ENCODE measurements around the gene TNK2. TPM values are rescaled to one million over a fixed set of nuclear protein-coding genes. Genes with fewer than 3 reads are reported as not detected.

TNK2 gene
- total RNA-seq, 2 donors from 2014 or later = 55.1 to 78.1 TPM

DNA sequence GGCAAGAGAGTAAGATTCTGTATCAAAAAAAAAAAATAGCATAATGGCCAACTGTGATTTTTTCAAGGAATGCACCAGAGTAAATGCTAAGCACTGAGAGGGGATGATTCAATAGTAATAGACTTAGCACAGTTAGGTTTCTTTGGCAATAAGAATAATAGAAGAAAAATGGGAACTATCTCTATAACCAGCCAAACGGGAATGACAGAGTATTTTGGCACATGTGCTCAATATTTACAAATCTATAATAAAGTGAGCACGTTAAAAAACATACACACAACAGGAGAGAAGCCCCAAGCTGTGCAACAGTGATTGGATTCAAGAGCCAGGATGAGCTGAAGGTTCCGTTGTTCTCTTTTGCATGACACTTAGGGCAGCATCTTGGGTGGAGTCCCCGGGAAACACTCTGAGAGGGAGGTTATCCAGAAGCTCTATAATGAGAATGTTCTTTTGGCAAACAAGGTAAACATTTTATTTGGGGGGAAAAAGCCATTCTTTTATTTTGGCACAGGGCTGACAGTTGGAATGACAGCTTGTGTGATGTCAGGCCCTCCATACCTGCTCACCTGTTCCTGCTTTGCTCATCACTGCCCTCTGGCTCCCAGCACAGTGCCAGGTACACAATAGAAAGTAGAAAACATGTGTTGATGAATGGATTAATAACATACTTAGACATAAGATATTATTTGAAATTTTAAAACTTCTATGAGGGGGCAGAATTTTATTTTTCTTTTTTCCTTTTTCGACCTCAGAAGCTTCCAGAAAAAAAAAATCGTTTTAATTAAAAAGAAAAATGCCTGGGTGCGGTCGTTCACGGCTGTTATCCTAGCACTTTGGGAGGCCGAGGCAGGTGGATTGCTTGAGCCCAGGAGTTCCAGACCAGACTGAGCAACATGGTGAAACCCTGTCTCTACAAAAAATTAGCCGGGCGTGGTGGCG, 52.6 kb downstream of the TNK2 start:
- no peak overlapping the region for H3K27ac Mint-ChIP-seq
- ATAC-seq (no peak), DNase-seq (ENCODE audit: low spot score in 2 of 2) (no peak)
- no peaks in the 10 kb centered on the region for H3K36me3 Mint-ChIP-seq
- no peaks in the 10 kb centered on the region for H3K9me3 Mint-ChIP-seq

DNA sequence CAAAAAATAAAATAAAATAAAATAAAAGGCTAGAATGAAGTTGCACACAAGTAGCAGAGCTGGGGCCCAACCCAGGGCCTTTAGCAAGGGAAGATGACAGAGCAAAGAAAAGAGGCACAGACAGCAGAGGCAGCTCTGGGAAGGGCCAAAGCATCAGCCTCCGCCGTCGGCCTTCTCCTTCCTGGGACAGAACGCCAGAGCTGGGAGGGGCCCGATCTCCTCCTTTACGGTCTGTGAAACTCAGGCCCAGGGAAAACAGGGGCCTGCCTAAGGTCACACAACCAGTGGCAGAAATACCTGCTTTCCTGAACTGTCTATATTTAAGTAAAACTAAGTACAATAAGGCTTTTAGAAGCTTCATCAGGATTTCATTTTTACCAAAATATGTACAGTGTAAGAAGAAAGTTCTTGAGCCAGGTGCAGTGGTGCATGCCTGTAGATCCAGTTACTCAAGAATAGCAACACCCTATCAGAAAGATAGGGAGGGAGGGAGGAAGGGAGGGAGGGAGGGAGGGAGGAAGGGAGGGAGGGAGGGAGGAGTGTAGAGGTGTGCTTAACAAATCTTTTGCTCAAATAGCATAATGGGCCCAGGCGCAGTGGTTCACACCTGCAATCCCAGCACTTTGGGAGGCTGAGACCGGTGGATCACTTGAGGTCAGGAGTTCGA, 53.6 kb downstream of the TNK2 start:
- H3K27ac Mint-ChIP-seq = no peak overlapping the region
- DNase-seq (ENCODE audit: low spot score in 2 of 2) (no peak), ATAC-seq (no peak)
- H3K9me3 Mint-ChIP-seq = no peaks in the 10 kb centered on the region
- H3K36me3 Mint-ChIP-seq = no peaks in the 10 kb centered on the region

- DNase-seq (ENCODE audit: low spot score in 2 of 2) = no peak
- no peak for ATAC-seq
- Mint-ChIP-seq H3K36me3 (no peaks in the 10 kb centered on the region), H3K27ac (no peak overlapping the region), H3K9me3 (no peaks in the 10 kb centered on the region)
Observed at GRCh38 chr3:195853996-195854395, 54.4 kb downstream of the TNK2 start.

GRCh38 chr3:195853036-195853435, 55.3 kb downstream of the TNK2 start:
- Mint-ChIP-seq H3K36me3 (no peaks in the 10 kb centered on the region), H3K27ac (no peak overlapping the region)
- ATAC-seq = no peak

GRCh38 chr3:195850857-195851543, 57.4 kb downstream of the TNK2 start:
- peak; percentile 90 to 94 for ATAC-seq
- H3K36me3 Mint-ChIP-seq = no peaks in the 10 kb centered on the region
- no peaks in the 10 kb centered on the region for H3K9me3 Mint-ChIP-seq
- H3K27ac Mint-ChIP-seq = no peak overlapping the region
- DNase-seq (ENCODE audit: low spot score in 2 of 2) = peak; percentile 84 to 90

More at GRCh38 chr3:195853036-195853435, 55.3 kb downstream of the TNK2 start:
- DNase-seq (ENCODE audit: low spot score in 2 of 2) = no peak
- no peaks in the 10 kb centered on the region for H3K9me3 Mint-ChIP-seq

- no peaks in the 10 kb centered on the region for H3K9me3 Mint-ChIP-seq
- DNase-seq (ENCODE audit: low spot score in 2 of 2) = no peak
- no peak overlapping the region for H3K27ac Mint-ChIP-seq
- H3K36me3 Mint-ChIP-seq = no peaks in the 10 kb centered on the region
- ATAC-seq = no peak
Observed at GRCh38 chr3:195849322-195850074, 58.9 kb downstream of the TNK2 start.

DNA sequence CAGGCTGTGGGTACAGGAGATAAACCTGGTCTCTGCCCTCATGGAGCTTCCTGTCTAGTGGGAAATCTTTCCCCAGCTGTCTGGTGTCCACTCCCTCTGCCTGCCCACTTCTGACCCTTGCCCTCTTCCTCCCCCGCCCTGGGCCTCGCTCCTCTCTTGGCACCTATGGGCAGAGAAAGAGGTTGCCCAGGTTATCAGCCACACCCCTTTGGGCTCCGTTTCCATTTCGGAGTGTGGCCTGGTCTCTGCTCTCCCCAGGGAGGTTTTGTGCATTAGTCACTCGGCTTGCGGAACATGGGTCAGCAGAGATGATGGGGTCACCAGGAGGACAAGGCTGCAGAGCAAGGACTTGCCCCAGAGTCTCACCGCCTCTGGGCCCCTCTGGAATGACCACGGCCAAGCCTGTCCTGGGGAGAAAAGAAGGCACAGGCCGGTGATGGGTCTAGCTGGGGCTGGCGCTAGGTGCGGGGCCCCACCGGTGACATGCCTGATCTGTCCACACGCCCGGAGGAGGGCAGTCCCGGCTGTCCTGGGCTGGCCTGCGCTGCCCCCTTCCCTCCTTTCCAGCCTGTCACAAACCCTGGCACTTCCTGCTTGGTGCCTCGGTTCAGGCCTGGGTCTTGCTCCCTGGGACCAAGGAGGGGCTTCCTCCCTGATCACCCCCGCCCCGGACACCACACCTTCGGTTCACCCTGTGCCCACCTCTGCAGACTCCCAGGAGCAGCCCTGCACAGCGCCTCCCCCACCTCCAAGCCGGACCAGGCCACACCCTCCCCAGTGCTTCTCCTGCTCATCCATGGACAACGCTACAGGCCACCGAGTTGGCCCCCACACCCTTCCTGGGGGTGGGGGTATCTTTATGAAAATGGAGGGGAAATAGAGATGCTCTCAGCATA, 61.0 kb downstream of the TNK2 start:
- ATAC-seq = no peak
- no peaks in the 10 kb centered on the region for H3K36me3 Mint-ChIP-seq
- no peak for DNase-seq (ENCODE audit: low spot score in 2 of 2)
- no peak overlapping the region for H3K27ac Mint-ChIP-seq
- H3K9me3 Mint-ChIP-seq = no peaks in the 10 kb centered on the region

GRCh38 chr3:195845483-195845882, 62.9 kb downstream of the TNK2 start:
- DNase-seq (ENCODE audit: low spot score in 2 of 2) (no peak), ATAC-seq (no peak)
- Mint-ChIP-seq H3K27ac (no peak overlapping the region), H3K36me3 (no peaks in the 10 kb centered on the region), H3K9me3 (no peaks in the 10 kb centered on the region)

DNA sequence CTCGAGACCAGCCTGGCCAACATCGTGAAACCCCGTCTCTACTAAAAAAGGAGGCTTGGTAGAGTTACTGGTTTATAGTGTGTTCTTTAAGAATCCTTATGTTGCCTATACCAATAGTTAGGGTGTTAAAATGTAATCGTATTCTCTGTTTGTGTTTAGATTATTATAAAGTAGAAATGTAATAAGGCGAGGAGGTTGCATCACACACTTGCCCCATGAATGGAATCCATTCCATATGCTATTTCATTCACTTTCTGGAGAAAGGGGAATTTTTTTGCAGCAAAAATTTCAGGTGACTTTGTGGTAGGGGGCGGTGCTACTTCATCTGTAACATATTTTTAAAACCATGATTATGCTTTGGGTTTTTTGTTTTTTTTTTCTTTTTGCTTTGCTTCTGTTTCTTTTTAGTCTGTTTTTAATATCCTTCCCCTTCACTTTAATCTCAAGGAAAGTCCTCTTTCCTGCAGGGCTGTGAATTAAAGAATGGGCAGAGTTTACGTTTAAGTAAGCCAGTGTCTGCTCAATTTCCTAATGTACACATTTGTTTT, 63.6 kb downstream of the TNK2 start:
- no peaks in the 10 kb centered on the region for H3K36me3 Mint-ChIP-seq
- no peak overlapping the region for H3K27ac Mint-ChIP-seq
- no peak for ATAC-seq
- H3K9me3 Mint-ChIP-seq = no peaks in the 10 kb centered on the region
- DNase-seq (ENCODE audit: low spot score in 2 of 2) = no peak

DNA sequence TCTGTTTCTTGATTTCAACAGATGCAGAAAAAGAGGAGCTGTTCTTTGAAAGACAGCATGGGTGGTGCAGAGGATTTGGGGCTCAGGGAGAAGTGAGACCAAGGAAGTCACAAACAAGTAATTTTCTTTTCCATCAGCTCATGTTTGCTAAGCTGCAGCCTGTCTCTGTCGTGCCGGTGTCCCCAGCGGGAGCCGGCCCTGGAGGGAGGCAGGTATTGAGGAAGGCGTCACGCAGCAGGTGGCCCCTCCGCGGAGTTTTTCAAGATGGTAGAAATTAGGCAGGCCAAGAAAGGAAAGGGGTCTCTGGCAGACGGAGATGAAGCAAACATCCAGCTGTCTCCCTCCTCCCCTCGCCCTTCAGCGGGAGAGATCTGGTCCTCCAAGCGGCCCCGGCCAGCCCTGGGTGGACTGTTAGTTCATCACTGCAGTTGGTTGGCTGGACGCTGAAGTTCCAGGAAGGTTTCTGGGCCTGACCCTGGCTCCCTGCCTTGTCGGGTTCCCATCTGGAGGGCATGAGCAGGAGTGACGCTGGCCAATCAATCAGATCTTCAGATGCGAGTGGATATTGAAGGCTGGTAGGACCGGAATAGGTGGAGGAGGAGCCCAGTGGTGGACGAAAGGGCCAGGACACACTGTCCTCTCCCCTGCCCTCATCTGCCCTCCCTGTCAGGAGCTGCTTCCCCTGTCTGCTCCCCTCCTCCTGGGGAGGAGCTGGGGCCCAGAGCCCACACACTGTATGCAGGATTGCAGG, 68.9 kb downstream of the TNK2 start:
- Mint-ChIP-seq H3K36me3 (no peaks in the 10 kb centered on the region), H3K27ac (no peak overlapping the region), H3K9me3 (no peaks in the 10 kb centered on the region)
- ATAC-seq = no peak
- DNase-seq (ENCODE audit: low spot score in 2 of 2) = no peak

DNA sequence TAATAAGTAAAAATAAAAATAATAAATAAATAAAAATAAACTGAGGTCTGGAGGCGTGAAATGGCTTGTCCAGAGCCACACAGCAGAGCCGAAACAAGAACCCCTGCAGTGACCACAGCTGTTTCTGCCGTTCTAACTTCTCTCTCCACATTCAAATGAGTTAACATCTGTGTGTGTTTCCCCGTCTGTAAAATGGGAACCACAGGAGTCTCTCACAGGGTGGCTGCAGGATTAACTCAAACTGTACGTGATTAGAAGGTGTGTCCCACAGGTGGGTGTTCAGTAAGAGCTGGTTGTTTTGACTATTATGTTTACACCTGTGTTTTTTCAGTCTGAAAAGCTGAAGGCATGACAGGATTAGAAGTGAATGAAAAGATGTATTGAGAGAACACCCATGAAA, 69.6 kb downstream of the TNK2 start:
- DNase-seq (ENCODE audit: low spot score in 2 of 2) (no peak), ATAC-seq (no peak)
- Mint-ChIP-seq H3K27ac (no peak overlapping the region), H3K36me3 (no peaks in the 10 kb centered on the region), H3K9me3 (no peaks in the 10 kb centered on the region)

DNA sequence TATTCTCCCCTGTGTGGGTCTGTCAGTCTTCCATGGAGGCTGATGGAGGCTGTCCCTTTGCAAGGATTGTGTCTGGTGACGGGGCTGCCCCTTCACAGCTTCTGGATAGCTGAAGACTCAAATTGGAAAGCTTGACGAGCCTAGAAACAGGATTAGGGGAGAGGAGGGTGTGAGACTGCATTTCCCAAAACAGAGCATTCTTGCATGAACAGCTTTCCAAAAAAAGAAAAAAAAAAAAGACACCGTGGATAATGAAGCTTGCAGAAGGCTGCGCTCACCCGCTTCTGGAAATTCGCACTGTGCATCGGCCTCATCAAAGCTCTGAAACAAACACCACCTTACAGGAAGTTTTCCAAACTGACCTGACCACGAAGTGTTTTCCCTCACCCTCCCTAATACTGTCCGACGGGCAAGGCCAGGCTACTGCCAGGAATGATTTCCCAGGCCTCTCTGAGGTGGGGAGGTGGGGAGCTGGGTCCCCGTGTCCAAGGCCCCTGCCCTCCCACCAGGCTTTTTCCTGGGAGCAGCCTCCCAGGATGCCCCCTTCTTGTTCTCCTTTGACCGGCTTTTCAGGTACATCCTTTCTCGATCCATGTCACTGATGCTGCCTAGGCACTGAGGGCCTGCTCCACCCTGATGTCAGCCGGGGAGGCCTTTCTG, 71.7 kb downstream of the TNK2 start:
- H3K9me3 Mint-ChIP-seq = no peaks in the 10 kb centered on the region
- no peak overlapping the region for H3K27ac Mint-ChIP-seq
- no peak for DNase-seq (ENCODE audit: low spot score in 2 of 2)
- no peak for ATAC-seq
- no peaks in the 10 kb centered on the region for H3K36me3 Mint-ChIP-seq

DNA sequence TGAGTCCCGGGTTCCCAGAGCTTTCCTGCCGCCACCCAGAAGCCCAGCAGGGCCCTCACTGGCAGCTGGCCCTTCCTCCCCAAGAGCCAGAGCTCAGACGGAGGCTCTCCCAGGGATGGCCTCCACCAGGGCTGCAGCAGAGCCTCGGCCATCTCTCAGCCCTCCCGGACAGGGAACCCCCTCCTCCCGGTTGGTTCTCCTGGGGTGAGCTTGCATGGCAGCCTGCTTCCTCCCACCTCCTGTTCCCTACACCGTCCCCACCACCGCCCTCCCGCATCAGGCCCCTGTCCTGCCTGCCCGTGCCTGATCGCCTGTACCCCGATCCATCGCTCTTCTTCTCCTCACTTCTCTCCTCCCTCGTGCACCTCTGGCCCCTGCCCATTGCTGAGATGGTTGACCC, 72.6 kb downstream of the TNK2 start:
- DNase-seq (ENCODE audit: low spot score in 2 of 2) (no peak), ATAC-seq (no peak)
- Mint-ChIP-seq H3K9me3 (no peaks in the 10 kb centered on the region), H3K27ac (peak overlapping the region in 1 of 2 donors; percentile 47), H3K36me3 (no peaks in the 10 kb centered on the region)

- Mint-ChIP-seq H3K36me3 (no peaks in the 10 kb centered on the region), H3K9me3 (no peaks in the 10 kb centered on the region), H3K27ac (peak overlapping the region in 1 of 2 donors; percentile 74)
- DNase-seq (ENCODE audit: low spot score in 2 of 2) (no peak), ATAC-seq (no peak)
Observed at GRCh38 chr3:195834675-195835583, 73.4 kb downstream of the TNK2 start.
